ENCODE data around the gene RNF151.

- TF ChIP-seq CTCF (conservative IDR thresholded peaks at IDR 0.05 in 1 of 2, IDR thresholded peaks at IDR 0.05 in 1 of 2; ENCODE audit: extremely low read depth in 1 of 2, insufficient read depth in 1 of 2, low read depth in 1 of 2, low read length in 2 of 2): no peak
- TF ChIP-seq EZH2 (IDR thresholded peaks at IDR 0.05; ENCODE audit: borderline replicate concordance, low read length): no peak
Measured at GRCh38 chr16:1976216-1976520, 9.5 kb downstream of the RNF151 start.

Data from mammary epithelial cell (primary cell).